ENCODE data around the gene SIL1.
A peak's percentile ranks its signal among the peaks of the same experiment; 100 is the strongest.
"Not testable (repeated sequence)": the region's sequence is repeated elsewhere in the genome, so short reads cannot be mapped to it uniquely, and the experiment has no call there.

SIL1 gene

DNA sequence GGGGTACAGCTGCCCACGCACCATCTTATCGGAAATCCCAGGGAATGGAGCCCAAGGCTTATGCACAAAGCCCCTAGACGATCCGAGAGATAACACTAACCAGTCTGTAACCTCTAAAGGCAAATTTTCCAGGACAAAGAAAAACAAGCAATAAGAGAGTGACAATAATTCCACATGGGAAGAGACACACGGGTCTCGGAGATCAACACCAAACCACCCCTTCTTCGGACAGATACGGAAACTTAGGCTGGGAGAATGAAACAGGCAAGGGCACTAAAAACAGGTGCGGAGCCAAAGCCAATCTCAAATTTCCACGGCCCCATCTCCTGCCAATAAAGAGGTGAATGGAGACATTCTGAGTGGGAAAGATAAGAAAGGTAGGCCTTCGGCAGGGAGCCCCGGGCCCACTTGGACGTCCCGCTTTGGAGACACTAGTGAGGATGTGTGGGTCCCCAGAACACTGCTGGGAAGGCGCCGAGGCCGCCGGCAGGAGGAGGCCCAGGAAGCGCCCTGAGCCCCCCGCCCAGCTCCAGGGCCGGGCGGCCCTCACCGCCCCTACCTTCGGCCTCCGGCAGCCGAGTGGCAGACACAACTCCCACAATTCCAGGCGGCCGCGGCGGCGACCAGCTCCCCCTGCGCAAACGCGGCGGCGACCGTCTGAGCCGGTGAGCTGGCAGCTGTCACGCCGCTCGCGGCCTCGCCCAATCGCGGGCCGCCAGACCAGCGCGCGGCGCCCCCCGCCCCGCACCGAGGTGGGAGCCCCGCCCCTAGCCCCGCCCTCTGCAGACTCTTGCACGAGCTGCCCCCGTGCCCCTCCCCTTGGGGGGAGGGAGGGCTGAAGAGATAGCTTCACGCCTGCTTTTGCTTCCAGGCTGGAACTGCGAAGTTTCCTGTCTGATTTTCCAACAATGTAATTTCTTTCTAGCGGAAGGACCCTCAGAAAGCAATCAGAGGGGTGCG lies at the start of gene SIL1:
Gene SIL1 (minus strand): TSS at position 659 of the 960 bp plus-strand sequence. CDS start 70,525 bp downstream, outside the sequence.
- peak; percentile 92 for DNase-seq (ENCODE audit: low read depth)

DNA sequence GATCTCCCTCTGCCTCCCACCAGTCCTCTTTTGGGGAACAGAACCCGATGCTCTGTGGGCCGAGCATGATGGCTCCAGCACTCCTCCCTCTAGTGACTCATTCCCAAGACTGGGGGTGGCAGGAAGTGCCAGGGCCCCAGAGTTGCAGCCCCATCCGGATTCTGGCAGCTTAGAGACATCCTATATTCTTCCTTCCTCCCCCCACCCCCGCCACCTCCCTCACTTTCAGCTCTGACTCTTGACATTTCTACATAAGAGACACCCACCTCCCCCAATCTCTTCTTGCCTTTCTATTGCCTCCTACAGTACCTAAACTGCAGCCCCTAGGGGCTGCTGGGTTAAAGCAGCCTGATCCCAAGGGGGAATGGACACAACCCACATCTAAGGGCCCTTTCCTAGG lies 48.2 kb upstream of the SIL1 start:
- no peak for DNase-seq (ENCODE audit: low read depth)

DNA sequence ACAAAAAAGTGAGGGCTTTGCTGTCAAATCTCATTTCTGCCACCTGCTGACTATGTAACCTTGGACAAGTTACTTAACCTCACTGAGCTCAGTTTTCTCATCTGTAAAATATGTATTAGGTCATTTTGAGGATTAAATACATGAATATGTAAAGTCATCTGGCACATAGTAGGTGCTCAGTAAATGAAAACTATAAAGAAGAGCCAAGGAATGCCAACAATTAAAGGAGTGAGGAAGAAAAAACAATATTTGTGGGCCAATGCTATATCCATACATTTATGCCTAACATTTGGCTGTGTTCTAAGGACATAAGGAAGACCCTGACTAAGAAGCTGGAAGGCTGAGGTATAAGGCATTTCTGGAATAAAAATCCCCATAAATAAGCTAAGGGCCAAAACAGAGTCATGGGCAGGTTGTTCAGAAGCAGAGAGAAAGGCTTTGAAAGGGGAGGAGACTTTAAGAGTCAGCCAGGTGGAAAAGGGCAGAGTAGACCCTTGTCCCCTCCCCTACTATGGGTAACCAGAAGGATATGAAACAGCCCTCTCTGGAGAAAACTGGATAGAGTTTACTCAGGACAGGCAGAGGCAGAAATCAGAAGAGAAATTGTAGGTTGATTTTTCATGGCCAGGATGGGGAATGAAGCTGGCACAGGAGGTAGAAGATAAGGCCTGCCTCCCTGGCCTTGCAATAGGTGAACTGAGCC lies 47.6 kb upstream of the SIL1 start:
- no peak for DNase-seq (ENCODE audit: low read depth)

DNA sequence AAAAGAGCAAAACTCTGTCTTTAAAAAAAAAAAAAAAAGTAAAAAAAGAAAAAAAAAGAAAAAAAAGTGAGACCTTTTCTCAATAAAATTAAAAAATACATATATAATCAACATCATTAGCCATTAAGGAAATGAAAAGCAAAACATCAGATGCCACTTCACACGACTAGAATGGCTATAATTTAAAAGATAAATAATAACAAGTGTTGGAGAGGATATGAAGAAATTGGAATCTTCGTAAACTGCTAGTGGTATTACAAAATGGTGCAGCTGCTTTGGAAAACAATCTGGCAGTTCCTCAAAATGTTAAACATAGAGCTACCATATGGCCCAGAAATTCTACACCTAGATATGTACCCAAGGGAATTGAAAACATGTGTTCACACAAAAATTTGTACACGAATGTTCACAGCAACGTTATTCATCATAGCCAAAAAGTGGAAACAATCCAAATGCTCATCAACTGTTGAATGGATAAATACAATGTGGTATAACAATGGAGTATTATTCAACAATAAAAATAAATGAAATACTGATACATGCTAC lies 45.3 kb upstream of the SIL1 start:
- no peak for DNase-seq (ENCODE audit: low read depth)

DNA sequence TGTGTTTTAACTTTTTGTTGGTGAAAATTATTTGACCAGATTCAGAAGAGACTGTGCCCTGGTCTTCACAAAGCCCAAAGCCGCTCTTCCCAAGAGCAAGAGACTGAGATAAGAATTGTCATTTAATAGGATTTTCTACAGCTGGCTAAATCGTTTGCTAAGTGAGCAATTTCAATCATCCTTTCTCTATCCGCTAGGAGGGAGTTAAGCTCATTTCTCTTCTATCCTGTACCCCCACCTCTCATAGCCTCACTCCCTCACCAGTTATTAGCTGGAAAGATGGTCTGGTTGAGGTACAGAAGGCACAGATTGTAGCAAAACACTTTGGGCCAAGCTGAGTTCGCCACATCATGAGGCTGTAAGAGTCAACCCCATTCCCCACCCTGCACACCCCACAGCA lies 43.0 kb upstream of the SIL1 start:
- no peak for DNase-seq (ENCODE audit: low read depth)

DNA sequence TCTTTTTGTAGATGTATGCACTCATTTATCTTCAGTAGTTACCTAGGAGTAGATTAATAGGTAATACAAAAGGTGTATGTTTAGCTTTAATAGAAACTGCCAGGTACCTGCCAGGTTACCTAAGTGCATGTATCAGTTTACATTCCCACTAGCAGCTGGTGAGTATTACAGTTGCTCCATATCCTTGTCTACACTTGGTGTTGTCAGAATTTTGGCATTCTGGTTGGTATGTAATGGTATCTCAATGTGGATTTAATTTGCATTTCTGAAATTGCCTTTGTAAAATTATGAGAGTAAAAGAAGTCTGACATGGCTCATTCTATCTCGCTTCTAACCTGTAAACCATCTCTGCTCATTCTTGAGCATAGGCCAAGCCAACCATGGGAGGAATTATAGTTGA lies 38.3 kb upstream of the SIL1 start:
- DNase-seq (ENCODE audit: low read depth): no peak

DNA sequence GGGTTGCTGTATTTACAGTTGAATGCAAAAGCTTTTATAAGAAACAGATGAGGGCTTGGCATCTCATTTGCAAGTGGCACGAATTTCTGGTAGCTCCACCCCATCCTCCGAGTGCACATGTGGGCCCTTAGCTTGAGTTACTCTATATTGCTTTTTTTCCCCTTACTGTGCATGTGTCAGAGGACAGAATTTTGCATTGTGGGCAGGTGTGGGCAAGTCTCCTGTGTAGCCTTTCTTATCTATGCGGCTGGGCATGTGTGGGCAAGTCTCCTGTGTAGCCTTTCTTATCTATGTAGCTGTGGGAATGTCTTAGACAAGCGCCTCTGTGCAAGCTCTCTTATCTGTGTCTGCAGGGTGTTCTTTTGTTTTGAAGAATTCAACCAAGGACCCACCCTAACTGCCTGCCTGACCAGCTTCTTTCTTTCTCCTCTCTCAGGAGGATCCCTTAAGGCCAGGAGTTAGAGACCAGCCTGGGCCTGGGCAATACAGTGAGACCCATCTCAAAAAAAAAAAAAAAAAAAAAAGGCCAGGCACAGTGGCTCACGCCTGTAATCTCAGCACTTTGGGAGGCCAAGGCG lies 34.1 kb upstream of the SIL1 start:
- no peak for DNase-seq (ENCODE audit: low read depth)

DNA sequence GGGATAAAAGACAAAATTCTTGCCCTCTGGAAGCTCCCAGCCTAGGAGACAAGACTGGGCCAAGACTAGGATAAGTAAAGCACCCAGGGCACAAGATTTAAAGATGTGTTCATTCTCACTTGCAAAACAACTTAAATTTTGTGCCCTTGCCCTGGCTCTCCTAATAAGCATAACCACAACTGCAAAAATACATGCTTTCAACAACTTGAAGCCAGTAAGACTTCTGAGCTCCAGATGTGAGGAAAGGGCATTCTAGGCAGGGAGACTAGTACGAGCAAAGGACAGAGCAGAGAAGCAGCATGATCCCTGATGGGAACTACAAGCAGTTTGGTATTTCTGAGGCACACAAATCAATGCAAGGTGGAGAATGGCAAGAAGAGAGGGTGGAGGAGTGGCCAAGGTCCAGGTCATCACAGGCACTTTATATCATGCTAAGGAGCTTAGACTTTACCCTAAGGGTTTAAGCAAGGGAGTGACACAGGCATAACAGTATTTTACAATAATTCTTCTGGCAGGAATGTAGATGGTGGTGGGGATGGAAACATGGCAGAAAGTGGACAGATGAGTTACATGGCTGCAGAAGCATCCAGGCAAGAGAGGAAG lies 30.1 kb upstream of the SIL1 start:
- DNase-seq (ENCODE audit: low read depth): no peak

DNA sequence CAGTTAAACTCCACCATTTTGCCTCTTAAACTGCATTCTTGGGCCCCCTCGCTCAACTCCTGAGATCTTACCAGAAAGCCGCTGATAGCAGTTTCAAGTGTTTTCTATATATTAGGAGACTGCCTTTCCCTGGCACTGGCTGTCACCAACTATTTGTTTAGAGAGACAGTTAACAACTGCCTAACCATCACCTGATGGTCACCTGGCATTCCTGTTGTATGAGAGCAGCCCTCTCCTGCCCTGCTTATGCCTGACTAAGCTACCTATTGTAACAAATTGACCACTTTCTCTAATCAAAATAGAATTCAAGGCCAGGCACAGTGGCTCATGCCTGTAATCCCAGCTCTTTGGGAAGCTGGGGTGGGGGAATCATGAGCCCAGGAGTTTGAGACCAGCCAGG lies 28.0 kb upstream of the SIL1 start:
- no peak for DNase-seq (ENCODE audit: low read depth)

DNA sequence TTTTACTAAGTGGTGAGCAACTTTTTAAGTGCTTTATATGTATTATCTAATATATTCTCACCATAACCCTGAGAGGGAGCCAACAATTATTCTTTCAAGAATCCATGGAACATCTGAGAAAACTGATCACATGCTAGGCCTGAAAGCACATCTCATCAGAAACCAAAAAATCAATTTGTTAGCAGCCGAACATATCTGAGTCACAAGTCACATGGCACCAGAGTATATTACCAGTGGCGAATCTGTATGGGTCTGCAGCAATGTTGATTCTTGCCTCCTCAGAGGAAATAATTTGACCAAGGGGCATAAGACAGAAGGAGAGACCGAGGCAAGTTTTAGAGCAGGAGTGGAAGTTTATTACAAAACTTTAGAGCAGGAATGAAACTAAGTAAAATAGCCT lies 25.3 kb upstream of the SIL1 start:
- no peak for DNase-seq (ENCODE audit: low read depth)

DNA sequence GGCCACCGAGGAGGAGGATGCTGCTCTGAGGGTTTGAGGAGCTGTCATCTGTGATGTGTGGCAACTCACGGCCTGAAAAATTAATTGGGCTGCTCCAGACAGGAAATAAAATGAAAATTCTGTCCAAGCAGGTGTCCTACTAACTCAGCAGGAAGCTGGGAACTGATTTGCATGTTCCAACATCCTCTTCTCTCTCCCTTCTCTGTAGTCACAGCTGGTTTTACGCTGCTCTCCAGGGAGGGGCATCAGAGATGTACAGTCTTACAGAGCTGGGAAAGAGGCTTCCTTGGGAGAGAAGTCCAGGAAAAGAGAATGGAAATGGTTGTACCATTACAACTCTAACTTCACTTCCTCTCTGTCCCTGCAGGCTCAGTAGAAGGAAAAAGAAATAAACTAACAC lies 24.2 kb upstream of the SIL1 start:
- DNase-seq (ENCODE audit: low read depth): no peak

DNA sequence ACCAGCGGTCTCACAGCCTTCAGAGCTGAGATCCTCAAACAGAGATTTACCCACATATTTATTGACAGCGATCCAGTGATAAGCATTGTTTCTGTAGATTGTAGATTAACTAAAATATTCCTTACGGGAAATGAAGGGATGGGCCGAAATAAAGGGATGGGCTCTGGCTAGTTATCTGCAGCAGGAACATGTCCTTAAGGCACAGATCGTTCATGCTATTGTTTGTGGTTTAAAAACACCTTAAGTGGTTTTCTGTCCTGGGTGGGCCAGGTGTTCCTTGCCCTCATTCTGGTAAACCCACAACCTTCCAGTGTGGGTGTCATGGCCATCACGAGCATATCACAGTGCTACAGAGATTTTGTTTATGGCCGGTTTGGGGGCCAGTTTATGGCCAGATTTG lies 19.9 kb upstream of the SIL1 start:
- DNase-seq (ENCODE audit: low read depth): not testable (repeated sequence)

DNA sequence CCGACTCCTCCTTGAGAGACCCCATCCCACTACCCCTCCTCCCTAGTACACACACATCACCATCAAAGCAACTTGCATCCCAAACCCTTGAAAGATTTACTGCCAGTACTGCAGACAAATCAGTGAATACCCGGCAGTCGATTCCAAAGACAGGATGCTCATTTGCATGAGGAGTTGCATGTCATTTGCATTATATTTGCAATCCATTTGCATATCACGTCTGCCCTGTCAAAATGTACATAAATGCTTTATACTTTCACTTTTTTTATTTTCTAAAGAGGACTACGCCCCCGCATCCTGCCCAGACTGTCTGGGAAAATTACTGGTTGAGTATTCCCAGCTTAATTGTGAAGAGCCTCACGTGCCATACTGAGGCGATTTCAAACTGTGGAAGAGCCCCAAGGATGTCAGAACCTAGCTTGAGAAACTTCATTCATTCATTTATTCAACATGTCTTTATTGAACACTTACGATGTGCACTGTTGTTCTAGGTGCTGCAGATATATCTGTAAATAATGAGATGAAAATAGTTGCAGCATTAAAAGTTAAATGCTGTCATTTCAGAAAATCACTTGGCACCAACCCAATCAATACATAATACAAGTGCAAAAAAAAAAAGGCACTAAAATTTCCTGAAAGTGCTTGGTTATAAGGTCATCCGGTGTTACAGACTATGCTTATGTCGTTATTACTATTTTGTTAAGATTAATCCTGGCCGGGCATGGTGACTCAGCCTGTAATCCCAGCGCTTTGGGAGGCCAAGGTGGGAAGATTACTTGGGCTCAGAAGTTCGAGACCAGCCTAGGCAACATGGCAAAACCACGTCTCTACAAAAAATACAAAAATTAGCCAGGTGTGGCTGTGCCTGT lies 17.2 kb upstream of the SIL1 start:
- DNase-seq (ENCODE audit: low read depth): no peak

DNA sequence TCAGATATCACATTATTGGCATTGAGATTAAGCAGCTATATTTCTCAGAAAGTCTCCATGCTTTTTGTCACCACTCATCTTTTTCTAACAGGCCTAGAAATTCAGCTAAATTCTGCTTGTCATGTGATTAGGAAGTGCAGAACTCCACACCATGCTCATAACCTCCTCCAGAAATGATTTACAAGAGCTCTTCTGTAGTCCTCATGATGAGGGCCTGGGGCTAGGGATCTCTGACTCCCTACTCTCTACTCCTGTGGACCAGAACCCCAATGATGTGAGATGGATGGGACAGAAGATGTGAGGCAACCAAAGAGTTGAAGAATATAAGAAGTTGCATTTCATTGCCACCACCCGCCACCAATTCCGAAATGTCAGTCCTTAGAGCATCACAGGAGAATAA lies 16.5 kb upstream of the SIL1 start:
- no peak for DNase-seq (ENCODE audit: low read depth)

DNA sequence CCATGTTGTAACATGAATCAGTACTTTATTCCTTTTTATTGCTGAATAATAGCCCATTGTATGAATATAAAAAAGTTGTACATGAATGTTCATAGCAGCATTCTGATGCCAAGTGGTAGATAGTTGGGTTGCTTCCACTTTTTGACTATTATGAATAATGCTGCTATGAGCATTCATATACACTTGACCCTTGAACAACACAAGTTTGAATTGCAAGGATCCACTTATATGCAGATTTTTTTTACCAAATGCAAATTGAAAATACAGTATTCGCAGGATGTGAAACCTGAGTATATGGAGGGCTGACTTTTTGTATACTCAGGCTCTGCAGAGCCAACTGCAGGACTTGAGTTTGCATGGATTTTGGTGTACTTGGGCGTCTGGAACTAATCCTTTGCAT lies 14.7 kb upstream of the SIL1 start:
- DNase-seq (ENCODE audit: low read depth): no peak

DNA sequence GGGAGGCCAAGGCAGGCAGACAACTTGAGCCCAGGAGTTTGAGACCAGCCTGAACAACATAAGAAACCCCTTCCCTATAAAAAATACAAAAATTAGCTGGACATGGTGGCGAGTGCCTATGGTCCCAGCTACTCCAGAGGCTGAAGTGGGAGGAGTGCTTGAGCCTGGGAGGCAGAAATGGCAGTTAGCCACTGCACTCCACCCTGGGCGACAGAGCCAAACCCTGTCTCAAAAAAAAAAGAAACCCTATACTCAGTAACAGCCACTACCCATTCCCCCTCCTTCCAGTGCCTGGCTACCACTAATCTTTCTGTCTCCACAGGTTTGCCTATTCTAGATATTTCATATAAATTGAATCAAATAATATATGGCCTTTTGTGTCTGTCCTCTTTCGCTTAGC lies 14.3 kb upstream of the SIL1 start:
- DNase-seq (ENCODE audit: low read depth): no peak

DNA sequence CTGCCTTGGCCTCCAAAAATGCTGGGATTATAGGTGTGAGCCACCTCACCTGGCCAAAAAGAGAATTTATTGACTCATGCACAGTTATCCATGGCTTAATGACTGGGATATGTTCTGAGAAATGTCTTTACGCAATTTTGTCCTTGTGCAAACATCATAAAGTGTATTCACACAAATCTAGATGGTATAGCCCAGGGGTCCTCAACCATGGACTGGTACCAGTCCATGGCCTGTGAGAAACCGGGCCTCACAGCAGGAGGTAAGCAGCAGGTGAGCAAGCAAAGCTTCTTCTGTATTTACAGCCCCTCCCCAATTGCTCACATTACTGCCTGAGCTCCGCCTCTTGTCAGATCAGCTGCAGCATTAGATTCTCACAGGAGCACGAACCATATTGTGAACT lies 12.4 kb upstream of the SIL1 start:
- DNase-seq (ENCODE audit: low read depth): no peak

DNA sequence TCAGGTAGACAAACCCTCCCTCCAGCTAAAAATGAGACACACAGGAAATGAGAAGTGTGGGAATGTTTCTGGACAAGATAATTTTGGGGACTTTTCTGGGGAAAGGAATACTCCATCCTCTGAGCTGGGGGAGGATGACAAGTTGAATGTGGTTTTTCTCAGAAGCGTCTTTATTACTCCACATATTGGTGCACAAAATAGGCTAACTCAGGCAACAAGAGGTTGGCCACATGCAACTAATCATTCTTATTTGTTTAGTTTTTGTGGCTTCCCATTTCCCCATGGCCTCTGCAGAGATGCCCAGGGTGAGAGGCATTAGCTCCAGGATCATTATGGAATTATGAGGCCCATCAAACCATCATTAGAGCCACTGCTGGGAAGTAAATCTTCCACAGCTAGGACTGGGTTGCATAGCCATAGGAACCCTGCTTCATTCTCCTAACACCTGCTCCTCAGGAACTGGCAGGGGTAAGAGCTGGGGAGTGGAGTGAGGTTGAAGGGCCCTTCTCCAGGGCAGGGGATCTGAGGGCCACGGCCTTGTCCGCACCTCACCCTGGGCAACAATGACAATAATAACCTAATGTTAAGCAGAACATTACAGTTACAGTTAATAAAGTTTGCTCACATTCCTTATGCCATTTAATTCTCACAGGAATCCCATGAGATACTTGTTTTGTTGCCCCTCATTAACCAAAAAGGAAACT lies 9.3 kb upstream of the SIL1 start:
- no peak for DNase-seq (ENCODE audit: low read depth)

DNA sequence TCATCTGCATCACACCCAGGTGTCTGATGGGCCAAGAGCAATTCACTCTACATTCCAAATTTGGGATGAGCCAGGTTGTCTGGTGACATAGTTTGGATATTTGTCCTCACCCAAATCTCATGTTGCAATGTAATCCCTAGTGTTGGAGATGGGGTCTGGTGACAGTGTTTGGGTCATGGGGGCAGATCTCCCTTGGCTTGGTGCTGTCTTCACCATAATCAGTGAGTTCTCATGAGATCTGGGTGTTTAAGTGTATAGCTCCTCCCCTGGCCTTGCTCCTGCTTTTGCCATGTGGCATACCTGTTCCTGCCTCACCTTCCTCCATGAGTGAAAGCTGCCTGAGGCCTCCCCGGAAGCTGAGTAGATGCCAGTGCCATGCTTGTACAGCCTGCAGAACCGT lies 7.4 kb upstream of the SIL1 start:
- DNase-seq (ENCODE audit: low read depth): no peak

DNA sequence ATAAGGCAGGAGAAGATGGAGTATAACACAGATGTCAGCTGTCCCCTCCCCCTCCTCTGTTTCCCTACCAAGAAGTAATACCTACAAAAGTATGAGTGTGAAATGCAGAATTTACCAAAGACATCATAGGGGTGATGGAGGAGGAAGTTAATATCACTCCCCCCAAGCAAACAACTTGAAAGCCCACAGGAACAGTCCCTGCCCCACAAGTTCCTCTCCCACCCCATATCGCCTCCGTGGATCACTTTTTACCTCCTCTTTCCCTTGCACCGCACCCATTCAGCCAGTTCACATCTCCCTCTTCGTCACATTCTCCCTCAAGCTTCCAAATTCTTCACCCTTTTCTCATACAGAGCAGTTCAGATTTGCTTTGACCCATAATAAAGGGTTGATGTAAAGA lies 7.0 kb upstream of the SIL1 start:
- DNase-seq (ENCODE audit: low read depth): no peak

DNA sequence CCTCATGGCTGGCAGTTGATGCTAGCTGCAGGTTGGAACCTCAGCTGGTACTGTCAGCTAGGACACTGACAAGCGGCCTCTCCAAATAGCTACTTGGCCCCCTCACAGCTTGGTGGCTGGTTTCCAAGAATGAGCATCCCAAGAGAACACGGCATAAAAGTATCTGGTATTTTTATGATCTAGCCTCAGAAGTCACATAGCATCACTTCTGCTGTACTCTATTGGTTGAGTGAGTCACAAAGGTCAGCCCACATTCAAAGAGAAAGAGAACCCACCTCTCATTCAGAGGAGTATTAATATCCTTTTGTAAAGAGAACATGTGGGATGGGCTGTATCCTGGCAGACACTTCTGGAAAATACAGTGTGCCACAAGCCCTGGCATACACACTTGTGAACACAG lies 6.0 kb upstream of the SIL1 start:
- no peak for DNase-seq (ENCODE audit: low read depth)
